ENCODE data around the gene SUSD1.

- no peak for TF ChIP-seq CTCF (IDR thresholded peaks at IDR 0.05)
- TF ChIP-seq POLR2A (IDR thresholded peaks at IDR 0.05), result no peak
- TF ChIP-seq EP300 (IDR thresholded peaks at IDR 0.05), result no peak
Observed at GRCh38 chr9:112033237-112034215, 141.6 kb downstream of the SUSD1 start.

Data from stomach (tissue), 4 donors.